ENCODE results near the gene ADNP2.

ADNP2 gene

DNA sequence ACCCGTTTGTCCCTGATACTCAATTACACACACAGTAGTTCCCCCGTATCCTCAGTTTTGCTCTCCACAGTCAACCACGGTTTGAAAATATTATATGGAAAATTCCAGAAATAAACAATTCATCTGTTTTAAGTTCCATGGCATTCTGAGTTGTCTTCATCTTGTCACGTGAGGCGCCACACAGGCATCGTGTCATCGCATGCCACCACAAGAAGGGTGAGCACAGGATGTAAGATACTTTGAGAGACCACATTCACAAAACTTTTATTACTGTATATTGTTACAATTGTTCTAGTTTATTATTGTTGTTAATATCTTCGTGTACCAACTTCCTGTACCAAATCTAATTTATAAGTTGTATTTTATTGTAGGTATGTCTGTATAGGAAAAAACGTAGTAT is 17.7 kb downstream of the ADNP2 start:
- no peak for TF ChIP-seq OSR2 (tag by site-specific recombination; IDR thresholded peaks at IDR 0.05)
- TF ChIP-seq ZNF292 (tag by site-specific recombination; IDR thresholded peaks at IDR 0.05; ENCODE audit: borderline replicate concordance, low read depth) = no peak
- TF ChIP-seq, protein P1, sequence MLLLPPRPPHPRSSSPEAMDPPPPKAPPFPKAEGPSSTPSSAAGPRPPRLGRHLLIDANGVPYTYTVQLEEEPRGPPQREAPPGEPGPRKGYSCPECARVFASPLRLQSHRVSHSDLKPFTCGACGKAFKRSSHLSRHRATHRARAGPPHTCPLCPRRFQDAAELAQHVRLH (tag by site-specific recombination; IDR thresholded peaks at IDR 0.05) = no peak
- TF ChIP-seq ZNF792 (tag by site-specific recombination; IDR thresholded peaks at IDR 0.05) = no peak
- no peak for TF ChIP-seq ZNF677 (tag by site-specific recombination; IDR thresholded peaks at IDR 0.05)
- no peak for TF ChIP-seq ZNF37A (tag by site-specific recombination; IDR thresholded peaks at IDR 0.05)
- TF ChIP-seq ZNF501 (tag by site-specific recombination; IDR thresholded peaks at IDR 0.05) = no peak
- no peak for TF ChIP-seq ZBTB8A (tag by site-specific recombination; IDR thresholded peaks at IDR 0.05)
- TF ChIP-seq, protein P2, sequence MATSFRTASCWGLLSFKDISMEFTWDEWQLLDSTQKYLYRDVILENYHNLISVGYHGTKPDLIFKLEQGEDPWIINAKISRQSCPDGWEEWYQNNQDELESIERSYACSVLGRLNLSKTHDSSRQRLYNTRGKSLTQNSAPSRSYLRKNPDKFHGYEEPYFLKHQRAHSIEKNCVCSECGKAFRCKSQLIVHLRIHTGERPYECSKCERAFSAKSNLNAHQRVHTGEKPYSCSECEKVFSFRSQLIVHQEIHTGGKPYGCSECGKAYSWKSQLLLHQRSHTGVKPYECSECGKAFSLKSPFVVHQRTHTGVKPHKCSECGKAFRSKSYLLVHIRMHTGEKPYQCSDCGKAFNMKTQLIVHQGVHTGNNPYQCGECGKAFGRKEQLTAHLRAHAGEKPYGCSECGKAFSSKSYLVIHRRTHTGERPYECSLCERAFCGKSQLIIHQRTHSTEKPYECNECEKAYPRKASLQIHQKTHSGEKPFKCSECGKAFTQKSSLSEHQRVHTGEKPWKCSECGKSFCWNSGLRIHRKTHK (tag by site-specific recombination; IDR thresholded peaks at IDR 0.05) = no peak
- TF ChIP-seq ZNF76 (tag by site-specific recombination; IDR thresholded peaks at IDR 0.05; ENCODE audit: borderline replicate concordance, low read depth) = no peak
- no peak for TF ChIP-seq REPIN1 (tag by site-specific recombination; IDR thresholded peaks at IDR 0.05; ENCODE audit: low read depth)
- TF ChIP-seq, protein P3, sequence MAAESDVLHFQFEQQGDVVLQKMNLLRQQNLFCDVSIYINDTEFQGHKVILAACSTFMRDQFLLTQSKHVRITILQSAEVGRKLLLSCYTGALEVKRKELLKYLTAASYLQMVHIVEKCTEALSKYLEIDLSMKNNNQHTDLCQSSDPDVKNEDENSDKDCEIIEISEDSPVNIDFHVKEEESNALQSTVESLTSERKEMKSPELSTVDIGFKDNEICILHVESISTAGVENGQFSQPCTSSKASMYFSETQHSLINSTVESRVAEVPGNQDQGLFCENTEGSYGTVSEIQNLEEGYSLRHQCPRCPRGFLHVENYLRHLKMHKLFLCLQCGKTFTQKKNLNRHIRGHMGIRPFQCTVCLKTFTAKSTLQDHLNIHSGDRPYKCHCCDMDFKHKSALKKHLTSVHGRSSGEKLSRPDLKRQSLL (tag by site-specific recombination; IDR thresholded peaks at IDR 0.05) = no peak
- TF ChIP-seq SALL2 (tag by site-specific recombination; IDR thresholded peaks at IDR 0.05; ENCODE audit: borderline replicate concordance) = no peak
- TF ChIP-seq ZNF791 (tag by site-specific recombination; IDR thresholded peaks at IDR 0.05) = no peak
- no peak for TF ChIP-seq ZNF585B (tag by site-specific recombination; IDR thresholded peaks at IDR 0.05)
- TF ChIP-seq ZNF558 (tag by site-specific recombination; IDR thresholded peaks at IDR 0.05) = no peak
- TF ChIP-seq, protein P4, sequence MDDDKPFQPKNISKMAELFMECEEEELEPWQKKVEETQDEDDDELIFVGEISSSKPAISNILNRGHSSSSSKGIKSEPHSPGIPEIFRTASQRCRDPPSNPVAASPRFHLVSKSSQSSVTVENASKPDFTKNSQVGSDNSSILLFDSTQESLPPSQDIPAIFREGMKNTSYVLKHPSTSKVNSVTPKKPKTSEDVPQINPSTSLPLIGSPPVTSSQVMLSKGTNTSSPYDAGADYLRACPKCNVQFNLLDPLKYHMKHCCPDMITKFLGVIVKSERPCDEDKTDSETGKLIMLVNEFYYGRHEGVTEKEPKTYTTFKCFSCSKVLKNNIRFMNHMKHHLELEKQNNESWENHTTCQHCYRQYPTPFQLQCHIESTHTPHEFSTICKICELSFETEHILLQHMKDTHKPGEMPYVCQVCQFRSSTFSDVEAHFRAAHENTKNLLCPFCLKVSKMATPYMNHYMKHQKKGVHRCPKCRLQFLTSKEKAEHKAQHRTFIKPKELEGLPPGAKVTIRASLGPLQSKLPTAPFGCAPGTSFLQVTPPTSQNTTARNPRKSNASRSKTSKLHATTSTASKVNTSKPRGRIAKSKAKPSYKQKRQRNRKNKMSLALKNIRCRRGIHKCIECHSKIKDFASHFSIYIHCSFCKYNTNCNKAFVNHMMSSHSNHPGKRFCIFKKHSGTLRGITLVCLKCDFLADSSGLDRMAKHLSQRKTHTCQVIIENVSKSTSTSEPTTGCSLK (tag by site-specific recombination; IDR thresholded peaks at IDR 0.05) = no peak
- ChIA-PET POLR2A (no interaction called here), CTCF (interaction anchor here (0.7 to 1.4 kb wide), 2 partner anchors 14 to 16 kb away, joined by 5 to 7 read pairs; no protein-coding TSS in a partner anchor)
- Histone ChIP-seq H3K36me3 (ENCODE audit: control insufficient read depth in 2 of 2, insufficient read depth in 1 of 2, low read length in 2 of 2) (peaks cover 33 to 35% of the 10 kb centered on the region in 2 experiments), H3K9me3 (ENCODE audit: control insufficient read depth, insufficient read depth, low read depth, low read length) (no peaks in the 10 kb centered on the region; the same call in 1 of the 2 replicates), H3K4me1 (ENCODE audit: control insufficient read depth, insufficient read depth, low read length) (no peaks in the 10 kb centered on the region), H3K27ac (ENCODE audit: extremely low read depth, low read depth, low read length) (no peak overlapping the region), H3K4me3 (ENCODE audit: low read depth, low read length) (no peak overlapping the region)

DNA sequence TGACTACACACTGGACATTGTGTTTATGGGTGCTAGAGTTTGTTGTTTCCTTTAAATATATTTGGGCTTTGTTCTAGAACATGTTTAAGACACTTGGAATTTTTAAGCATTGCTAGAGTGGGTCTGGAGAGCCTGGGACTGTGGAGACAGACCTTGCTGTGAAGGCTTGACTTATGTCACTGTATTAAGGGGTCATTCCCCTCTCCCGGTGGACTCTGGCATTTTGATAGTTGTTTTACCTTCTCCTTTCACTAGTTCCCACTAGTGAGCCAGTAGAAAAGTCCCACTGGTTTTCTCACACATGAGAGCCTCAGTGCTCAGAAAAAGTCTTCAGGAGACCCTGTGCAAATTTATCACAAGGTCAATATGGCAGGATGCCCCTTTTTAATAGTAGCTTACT is 18.6 kb downstream of the ADNP2 start:
- no peaks in the 10 kb centered on the region for H3K4me1 ChIP-seq (ENCODE audit: control insufficient read depth, insufficient read depth, low read length)
- H3K9me3 ChIP-seq (ENCODE audit: control insufficient read depth, insufficient read depth, low read depth, low read length) = no peaks in the 10 kb centered on the region; the same call in 1 of the 2 replicates
- no peak overlapping the region for H3K4me3 ChIP-seq (ENCODE audit: low read depth, low read length)
- no peak overlapping the region for H3K27ac ChIP-seq (ENCODE audit: extremely low read depth, low read depth, low read length)
- ChIA-PET POLR2A (interaction anchor here (1.7 kb wide), 1 partner anchor 20 kb away, joined by 3 read pairs; no protein-coding TSS in a partner anchor), CTCF (no interaction called here)
- TF ChIP-seq ZNF623 (tag by site-specific recombination; IDR thresholded peaks at IDR 0.05) = no peak
- TF ChIP-seq, protein P5, sequence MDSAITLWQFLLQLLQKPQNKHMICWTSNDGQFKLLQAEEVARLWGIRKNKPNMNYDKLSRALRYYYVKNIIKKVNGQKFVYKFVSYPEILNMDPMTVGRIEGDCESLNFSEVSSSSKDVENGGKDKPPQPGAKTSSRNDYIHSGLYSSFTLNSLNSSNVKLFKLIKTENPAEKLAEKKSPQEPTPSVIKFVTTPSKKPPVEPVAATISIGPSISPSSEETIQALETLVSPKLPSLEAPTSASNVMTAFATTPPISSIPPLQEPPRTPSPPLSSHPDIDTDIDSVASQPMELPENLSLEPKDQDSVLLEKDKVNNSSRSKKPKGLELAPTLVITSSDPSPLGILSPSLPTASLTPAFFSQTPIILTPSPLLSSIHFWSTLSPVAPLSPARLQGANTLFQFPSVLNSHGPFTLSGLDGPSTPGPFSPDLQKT (IDR thresholded peaks at IDR 0.05; ENCODE audit: borderline replicate concordance, low read depth, low read length) = no peak
- no peak for TF ChIP-seq ZBTB21 (tag by site-specific recombination; IDR thresholded peaks at IDR 0.05)
- peaks cover 30 to 33% of the 10 kb centered on the region in 2 experiments for H3K36me3 ChIP-seq (ENCODE audit: control insufficient read depth in 2 of 2, insufficient read depth in 1 of 2, low read length in 2 of 2)

Data from HEK293 (cell line).